ENCODE data around the gene HM13. TPM values are rescaled to one million over a fixed set of nuclear protein-coding genes. Genes with fewer than 3 reads are reported as not detected.
A peak's percentile ranks its signal among the peaks of the same experiment; 100 is the strongest.
"Not testable (repeated sequence)": the region's sequence is repeated elsewhere in the genome, so short reads cannot be mapped to it uniquely, and the experiment has no call there.

Gene HM13
- total RNA-seq, 2 donors from 2014 or later: 99.7 to 131 TPM

DNA sequence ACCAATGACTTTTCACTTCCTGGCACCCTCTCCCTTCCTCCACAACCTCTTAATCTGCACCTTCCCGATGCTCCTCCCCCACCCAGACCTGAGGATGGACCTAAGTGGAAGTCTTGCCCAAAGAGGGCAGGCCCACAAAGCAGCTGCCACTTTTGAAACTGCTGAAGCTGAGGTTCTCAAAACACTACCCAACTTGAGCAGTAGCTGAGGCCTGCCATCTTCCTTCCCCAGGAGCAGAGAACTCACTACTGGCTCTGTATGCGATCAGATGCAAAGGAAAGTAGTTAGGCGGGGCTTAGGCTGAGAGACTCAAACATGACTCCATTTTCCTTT is 1.5 kb downstream of the HM13 start:
- DNase-seq (ENCODE audit: low spot score): no peak
- H3K4me3 ChIP-seq: peak overlapping the region; percentile 89 to 97
- no peaks in the 10 kb centered on the region for H3K9me3 ChIP-seq
- H3K27ac ChIP-seq: peak overlapping the region in 1 of 2 donors; percentile 9
- TF ChIP-seq POLR2A (IDR thresholded peaks at IDR 0.05) (no peak), POLR2AphosphoS5 (IDR thresholded peaks at IDR 0.05) (no peak)
- TF ChIP-seq, protein P1, sequence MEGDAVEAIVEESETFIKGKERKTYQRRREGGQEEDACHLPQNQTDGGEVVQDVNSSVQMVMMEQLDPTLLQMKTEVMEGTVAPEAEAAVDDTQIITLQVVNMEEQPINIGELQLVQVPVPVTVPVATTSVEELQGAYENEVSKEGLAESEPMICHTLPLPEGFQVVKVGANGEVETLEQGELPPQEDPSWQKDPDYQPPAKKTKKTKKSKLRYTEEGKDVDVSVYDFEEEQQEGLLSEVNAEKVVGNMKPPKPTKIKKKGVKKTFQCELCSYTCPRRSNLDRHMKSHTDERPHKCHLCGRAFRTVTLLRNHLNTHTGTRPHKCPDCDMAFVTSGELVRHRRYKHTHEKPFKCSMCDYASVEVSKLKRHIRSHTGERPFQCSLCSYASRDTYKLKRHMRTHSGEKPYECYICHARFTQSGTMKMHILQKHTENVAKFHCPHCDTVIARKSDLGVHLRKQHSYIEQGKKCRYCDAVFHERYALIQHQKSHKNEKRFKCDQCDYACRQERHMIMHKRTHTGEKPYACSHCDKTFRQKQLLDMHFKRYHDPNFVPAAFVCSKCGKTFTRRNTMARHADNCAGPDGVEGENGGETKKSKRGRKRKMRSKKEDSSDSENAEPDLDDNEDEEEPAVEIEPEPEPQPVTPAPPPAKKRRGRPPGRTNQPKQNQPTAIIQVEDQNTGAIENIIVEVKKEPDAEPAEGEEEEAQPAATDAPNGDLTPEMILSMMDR (IDR thresholded peaks at IDR 0.05): no peak
- intact Hi-C loops (cut with DNase I): no loop called here
- H3K27me3 ChIP-seq (replicated peaks; ENCODE audit: insufficient read depth): no peaks in the 10 kb centered on the region
- peaks cover 17% of the 10 kb centered on the region for H3K4me1 ChIP-seq (replicated peaks)
- no peaks in the 10 kb centered on the region for H3K36me3 ChIP-seq
- WGBS: 70% methylated on average over 3 of the region's 3 CpGs

DNA sequence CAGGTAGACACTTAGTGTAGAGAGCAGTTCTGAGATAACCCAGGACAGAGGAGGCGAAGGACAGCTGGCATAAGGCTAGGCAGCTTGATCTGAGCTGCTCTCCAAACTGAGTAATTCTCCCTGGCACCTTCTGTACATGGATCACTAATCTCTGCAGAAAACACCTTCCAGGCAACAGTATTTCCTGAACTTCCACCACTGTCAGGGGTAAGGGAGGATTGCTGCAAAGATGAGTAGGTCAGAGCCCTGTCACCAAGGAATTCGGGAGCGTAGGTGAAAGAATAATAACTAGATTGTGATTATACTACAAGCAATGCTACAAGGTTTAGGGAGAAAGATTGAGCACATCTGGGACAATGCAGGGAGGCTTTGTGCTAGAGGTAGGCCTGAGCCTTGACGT is 1.9 kb downstream of the HM13 start:
- peaks cover 17% of the 10 kb centered on the region for H3K4me1 ChIP-seq (replicated peaks)
- WGBS: 95% methylated on average over 4 of the region's 4 CpGs
- no peaks in the 10 kb centered on the region for H3K36me3 ChIP-seq
- H3K27ac ChIP-seq: peak overlapping the region in 1 of 2 donors; percentile 9
- H3K27me3 ChIP-seq (replicated peaks; ENCODE audit: insufficient read depth): no peaks in the 10 kb centered on the region
- no peak for DNase-seq (ENCODE audit: low spot score)
- H3K9me3 ChIP-seq: no peaks in the 10 kb centered on the region
- TF ChIP-seq POLR2AphosphoS5 (IDR thresholded peaks at IDR 0.05) (no peak), POLR2A (IDR thresholded peaks at IDR 0.05) (no peak)
- TF ChIP-seq, protein P1 (IDR thresholded peaks at IDR 0.05): no peak
- peak overlapping the region in 1 of 2 donors; percentile 89 for H3K4me3 ChIP-seq
- intact Hi-C loops (cut with DNase I): no loop called here

DNA sequence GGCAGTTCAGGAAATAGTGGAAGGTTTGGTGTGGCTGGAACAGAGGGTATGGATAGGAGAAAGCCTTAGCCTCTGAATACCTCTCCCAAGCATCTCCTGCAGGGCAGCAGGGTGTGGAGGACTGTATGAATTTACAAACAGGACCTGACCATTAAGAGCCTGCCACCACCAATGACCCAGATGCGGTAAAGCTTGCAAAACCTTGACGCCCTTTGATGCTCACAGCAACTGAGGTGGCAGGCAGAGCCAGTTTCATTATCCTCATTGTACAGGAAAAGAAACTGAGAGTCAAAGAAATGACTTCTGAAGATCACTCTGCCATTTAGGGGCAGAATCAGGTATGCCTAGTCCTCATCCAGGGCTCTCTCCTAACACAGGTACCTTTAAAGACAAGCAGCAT is 2.4 kb downstream of the HM13 start:
- DNase-seq (ENCODE audit: low spot score): no peak
- Histone ChIP-seq H3K27me3 (replicated peaks; ENCODE audit: insufficient read depth) (no peaks in the 10 kb centered on the region), H3K36me3 (no peaks in the 10 kb centered on the region), H3K4me1 (replicated peaks) (peaks cover 17% of the 10 kb centered on the region), H3K4me3 (peak overlapping the region in 1 of 2 donors; percentile 89), H3K9me3 (no peaks in the 10 kb centered on the region), H3K27ac (peak overlapping the region; percentile 9 to 16)
- TF ChIP-seq, protein P1 (IDR thresholded peaks at IDR 0.05): no peak
- TF ChIP-seq POLR2A (IDR thresholded peaks at IDR 0.05): no peak
- TF ChIP-seq POLR2AphosphoS5 (IDR thresholded peaks at IDR 0.05): no peak
- intact Hi-C loops (cut with DNase I): no loop called here
- WGBS: 93% methylated on average over 2 of the region's 2 CpGs

DNA sequence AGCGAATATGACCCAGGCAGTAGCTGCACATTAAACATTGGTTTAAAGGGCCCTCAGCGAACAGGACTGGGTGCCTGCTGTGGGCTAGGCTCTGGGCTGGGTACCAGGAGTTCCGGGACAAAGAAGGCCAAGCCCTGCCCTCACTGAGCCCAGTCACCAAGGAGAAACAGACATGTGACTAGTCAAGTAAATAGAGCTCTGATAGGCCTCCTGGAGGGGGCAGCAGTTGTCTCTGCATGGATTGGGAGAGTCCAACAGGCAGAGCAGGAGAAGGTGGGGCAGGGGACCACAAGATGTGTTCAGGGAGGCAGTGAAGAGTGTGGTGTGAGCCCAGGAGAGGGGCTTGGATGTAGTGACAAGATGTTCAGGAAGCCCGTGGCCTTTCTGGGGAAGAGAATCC is 3.1 kb downstream of the HM13 start:
- H3K9me3 ChIP-seq: no peaks in the 10 kb centered on the region
- no peaks in the 10 kb centered on the region for H3K27me3 ChIP-seq (replicated peaks; ENCODE audit: insufficient read depth)
- no peak overlapping the region for H3K27ac ChIP-seq
- peaks cover 17% of the 10 kb centered on the region for H3K4me1 ChIP-seq (replicated peaks)
- no peak overlapping the region for H3K4me3 ChIP-seq
- WGBS: 51% methylated on average over 4 of the region's 4 CpGs
- DNase-seq (ENCODE audit: low spot score): peak; percentile 37
- intact Hi-C loops (cut with DNase I): no loop called here
- TF ChIP-seq POLR2A (IDR thresholded peaks at IDR 0.05): no peak
- TF ChIP-seq, protein P1 (IDR thresholded peaks at IDR 0.05): peak in 1 of 4 experiments; percentile 30
- TF ChIP-seq POLR2AphosphoS5 (IDR thresholded peaks at IDR 0.05): peak; percentile 28
- H3K36me3 ChIP-seq: no peaks in the 10 kb centered on the region

DNA sequence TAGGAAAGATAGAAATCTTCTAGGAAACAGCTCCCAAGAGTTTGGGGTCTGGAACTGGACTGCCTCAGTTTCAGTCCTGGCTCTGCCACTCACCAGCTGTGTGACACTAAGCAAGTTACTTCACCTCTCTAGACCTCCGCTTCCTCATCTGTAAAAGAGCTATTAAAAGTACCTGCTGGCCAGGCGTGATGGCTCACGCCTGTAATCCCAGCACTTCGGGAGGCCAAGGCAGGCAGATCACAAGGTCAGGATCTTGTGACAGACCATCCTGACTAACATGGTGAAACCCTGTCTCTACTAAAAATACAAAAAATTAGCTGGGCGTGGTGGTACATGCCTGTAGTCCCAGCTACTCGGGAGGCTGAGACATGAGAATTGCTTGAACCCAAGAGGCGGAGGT is 7.0 kb downstream of the HM13 start:
- 79% methylated on average over 7 of the region's 7 CpGs for WGBS
- H3K4me1 ChIP-seq (replicated peaks); intact Hi-C loops (cut with DNase I); H3K27me3 ChIP-seq (replicated peaks; ENCODE audit: insufficient read depth); H3K4me3 ChIP-seq; DNase-seq (ENCODE audit: low spot score); H3K36me3 ChIP-seq; H3K9me3 ChIP-seq; H3K27ac ChIP-seq: not testable (repeated sequence)

Measured in prostate gland (tissue), 2 donors.